HG03139 (cell line): ENCODE results near the gene CDC6.

ENCODE experiments used
- ATAC-seq: cut with Tn5 transposase; IDR thresholded peaks from one replicate; pipeline ENCODE4 v1.9.1; 2021; ENCODE audit not compliant: unreplicated experiment

CDC6 gene

GRCh38 chr17:40350689-40351358 is 63.1 kb downstream of the CDC6 start:
- no peak for ATAC-seq

GRCh38 chr17:40351359-40352236 is 63.9 kb downstream of the CDC6 start:
- no peak for ATAC-seq

GRCh38 chr17:40352237-40352778 is 64.6 kb downstream of the CDC6 start:
- ATAC-seq, result no peak

- no peak for ATAC-seq
Measured at GRCh38 chr17:40352779-40353394, 65.2 kb downstream of the CDC6 start.
